Stimulated activated CD4-positive, alpha-beta T cell treated with anti-CD3 and anti-CD28 coated beads, Interleukin-2, amount 100 ng/mL, for 24 hours (primary cell): ENCODE measurements around the gene PRCC.
A peak's percentile ranks its signal among the peaks of the same experiment; 100 is the strongest.

Experiments used
- DNase-seq, 2 donors: peaks; one replicate each; pipeline ENCODE4 v3.0.0-alpha.2; 2020

The PRCC gene, protein sequence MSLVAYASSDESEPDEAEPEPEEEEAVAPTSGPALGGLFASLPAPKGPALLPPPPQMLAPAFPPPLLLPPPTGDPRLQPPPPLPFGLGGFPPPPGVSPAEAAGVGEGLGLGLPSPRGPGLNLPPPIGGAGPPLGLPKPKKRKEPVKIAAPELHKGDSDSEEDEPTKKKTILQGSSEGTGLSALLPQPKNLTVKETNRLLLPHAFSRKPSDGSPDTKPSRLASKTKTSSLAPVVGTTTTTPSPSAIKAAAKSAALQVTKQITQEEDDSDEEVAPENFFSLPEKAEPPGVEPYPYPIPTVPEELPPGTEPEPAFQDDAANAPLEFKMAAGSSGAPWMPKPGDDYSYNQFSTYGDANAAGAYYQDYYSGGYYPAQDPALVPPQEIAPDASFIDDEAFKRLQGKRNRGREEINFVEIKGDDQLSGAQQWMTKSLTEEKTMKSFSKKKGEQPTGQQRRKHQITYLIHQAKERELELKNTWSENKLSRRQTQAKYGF

DNA sequence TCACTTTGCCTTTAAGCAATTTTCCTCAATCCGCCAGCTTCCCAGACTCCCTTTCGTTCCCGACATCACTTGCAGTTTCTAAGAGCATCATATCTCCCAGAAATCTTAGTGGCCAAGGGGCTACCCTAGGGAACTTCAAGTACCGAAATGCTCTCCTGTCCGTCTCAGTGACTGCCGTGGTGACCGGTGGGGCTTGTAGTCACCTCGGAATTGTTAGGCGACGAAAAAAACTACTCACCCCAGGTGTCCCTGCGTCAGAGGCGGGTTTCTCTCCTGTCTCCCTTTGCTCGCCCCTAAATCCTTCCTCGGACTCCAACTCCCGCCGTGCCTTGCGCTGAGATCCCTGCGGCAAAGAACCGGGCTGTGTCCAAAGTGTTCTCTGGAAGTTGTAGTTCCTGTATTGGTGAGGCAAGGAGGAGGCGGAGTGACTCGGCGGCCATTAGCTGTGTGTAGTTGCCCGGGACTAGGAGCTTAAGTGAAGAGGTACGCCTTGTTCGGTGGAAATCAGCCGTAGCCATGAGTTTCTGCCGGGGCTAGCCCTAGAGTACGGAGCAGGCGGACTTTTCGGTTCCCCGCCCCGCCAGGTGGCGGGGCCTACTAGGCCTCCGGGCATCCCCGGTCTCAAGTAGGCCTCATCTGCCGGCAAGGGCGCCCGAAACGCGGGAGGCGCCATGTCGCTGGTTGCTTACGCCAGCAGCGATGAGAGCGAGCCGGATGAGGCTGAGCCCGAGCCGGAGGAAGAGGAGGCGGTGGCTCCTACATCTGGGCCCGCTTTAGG lies at the start of gene PRCC:
PRCC (plus strand) TSS at position 435 of the 778 bp plus-strand sequence; CDS start at position 672, 237 bp downstream.
- DNase-seq: peak; percentile 93 to 95

DNA sequence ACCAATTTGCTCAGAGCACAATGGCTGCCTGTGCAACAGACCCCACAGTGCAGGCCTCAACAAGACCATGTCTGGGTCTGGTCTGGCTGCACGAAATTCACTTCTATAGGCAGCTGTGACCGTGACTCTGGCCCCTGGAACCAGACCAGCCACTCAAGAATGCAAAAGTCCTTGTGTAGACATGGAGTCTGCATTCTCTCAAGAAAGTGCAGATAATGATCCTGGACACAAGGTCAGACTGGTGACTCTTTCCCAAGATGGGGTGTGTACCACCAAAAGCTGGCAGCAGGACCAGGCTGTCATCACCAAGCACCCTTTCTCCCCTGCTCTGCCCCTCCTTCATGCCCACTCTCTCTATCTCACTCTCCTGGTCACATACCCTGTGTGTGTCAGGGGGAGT lies 46.2 kb upstream of the PRCC start:
- no peak for DNase-seq

DNA sequence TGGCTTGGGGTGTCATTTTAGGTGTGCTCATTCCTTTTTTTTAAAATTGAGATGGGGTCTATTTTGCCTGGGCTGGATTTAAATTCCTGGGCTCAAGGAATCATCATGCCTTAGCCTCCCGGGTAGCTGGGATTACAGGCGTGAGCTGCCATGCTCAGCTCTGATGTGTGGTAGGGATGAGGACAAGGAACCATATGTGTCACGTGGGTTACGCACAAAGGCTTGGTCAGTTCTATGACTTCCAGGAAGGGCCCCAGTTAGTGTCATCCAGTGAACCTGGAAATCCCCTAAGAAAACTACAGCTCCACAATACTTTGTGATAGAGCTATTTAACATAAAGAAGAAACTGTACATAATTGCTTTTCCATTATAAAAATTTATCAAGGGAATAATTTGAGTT lies 45.8 kb upstream of the PRCC start:
- DNase-seq: no peak

DNA sequence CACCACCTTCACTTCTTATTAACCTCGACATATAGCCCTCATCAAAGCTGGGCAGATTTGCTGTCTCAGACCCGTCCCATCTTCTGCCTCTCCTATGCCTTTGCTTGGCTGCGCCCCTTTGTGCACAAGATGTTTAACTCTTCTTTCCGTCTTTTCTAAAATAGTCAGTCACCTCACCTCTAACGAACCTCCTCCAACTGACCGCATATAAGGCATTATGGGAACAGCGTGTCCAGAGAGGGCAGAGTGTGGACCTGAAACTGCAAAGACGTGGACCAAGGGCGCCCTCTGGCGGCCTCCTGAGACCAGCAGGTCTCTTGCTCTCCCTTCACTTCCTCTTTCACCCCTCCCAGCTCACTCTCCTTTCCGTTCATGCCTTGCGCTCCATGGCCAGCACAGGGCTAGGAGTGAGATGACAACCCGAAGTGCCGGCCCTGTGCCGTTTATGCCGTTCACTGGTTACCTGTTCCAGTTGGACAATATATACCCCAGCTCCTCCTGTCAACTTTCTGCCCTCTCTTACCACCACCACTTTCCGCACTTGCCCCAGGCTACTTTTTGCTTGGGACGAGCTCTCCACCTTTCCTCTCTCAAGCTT lies 41.6 kb upstream of the PRCC start:
- DNase-seq: peak; percentile 82 to 85

DNA sequence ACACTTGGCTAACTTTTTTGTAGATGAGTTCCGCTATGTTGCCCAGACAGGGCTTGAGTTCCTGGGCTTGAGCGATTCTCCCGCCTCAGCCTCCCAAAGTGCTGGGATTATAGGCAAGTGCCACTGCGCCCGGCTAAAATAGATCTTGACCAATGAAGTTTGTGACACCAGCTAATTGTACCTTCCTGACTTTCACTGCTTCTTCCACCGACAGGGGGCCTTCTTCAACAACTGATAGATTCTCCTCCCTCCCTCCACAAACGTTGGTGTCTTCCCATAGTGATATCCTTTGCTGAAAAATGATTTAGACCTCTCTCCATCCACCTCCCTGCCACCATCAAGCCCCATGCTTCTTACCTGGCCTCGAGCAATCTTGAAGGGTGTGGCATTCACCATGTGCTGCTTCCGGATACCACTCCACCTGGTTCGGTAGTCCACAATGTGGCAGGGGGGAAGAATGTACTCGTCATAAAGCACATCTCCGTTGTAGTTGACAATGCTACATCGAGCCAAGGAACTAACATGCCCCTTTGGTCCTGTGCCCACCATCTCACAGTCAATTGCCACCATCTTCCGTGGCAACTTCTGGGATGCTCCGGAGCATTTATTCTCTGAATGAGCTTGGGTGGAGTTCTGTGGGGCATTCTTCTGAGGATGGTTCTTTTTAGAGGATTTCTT lies 40.6 kb upstream of the PRCC start:
- DNase-seq: peak; percentile 55 to 71

DNA sequence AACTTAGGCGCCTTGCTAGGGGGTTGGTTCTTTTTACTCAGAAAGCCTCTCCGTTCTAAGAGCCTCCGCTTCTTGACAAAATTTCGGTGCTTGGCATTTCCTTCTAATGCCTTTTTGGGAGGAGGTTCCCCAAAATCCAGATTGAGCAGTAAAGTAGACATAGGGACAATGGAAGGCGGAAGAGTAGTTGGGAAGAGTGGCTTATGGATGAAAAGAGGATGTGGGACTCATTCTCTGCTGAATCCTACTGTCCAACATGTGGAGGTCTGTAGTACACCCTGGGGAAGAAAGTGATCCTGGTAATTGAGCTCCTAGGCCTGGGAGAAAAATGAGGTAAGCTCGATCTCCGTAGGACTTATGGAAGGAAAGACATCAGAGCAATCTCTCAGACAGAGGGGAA lies 39.8 kb upstream of the PRCC start:
- no peak for DNase-seq

DNA sequence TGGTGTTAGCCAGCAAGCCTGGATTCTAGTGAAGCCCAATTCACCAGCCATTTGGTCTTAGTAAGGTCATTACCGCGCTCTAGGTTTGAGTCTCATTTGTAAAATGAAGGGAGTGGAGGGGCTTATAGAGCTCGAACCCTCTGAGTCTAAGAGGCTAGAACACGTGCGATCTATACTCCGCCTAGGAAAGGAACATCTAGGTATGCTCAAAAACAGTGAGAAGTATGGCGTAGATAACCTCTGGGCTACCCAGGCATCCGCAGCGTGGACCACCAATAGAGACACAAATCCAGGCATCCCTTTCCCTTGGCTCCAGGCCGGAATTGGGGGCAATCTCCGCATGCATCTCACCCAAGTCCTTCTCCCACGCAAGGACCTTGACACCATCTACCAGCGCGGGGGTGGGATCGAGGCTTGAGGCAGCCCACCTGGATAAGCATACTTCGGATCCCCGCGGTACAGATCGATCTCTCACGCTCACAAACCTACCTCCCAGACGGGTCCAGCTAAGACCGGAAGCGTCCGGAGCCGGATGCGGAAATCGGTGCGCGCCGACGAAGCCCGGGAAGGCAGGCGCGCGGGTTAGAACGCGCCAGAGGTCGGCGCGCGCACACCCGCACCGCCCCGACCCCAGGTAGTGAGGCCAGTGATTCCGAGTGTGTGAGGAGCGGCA lies 39.3 kb upstream of the PRCC start, which contains the start of gene METTL25B:
METTL25B (plus strand) TSS at position 544 of the 673 bp plus-strand sequence. CDS start 636 bp downstream, outside the sequence.
- peak; percentile 82 to 86 for DNase-seq

DNA sequence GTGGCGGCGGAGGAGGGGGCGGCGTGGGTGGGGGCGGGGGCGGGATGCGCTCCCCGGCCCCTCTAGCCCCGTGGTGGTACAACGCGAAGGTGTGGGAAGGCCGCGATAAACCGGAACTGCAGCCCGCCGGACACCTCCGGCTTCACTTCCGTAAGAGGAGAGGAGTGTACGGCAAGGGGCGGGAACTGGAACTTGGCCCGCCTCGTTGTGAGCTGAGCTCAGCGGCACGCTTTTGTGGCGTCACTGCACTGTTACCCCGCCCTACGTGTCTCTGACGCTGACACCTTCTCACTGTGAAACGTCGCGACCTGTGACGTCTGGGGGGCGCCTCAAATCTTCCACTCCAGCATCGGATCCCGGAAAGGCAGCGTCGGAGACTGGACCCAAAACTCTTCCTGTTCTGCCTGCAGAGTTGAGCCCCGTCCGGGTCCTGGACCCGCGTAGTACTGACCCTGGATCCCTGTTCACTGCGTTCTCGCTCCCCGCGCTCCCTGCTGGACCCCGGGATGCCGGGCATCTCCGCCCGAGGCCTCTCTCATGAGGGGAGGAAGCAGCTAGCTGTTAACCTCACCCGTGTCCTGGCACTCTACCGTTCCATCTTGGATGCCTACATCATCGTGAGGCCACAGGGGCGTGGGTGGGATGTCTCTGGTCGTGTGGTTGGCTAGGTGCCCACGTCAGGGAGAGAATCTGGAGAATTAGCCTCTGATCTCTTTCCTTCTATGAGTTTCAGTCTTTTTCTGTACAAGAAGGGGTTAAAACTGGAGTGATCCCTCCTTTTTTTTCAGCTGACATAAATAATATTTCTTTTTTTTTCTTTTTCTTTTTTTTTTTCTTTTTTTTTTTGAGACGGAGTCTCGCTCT lies 38.5 kb upstream of the PRCC start, which contains the start of gene ISG20L2:
ISG20L2 (minus strand) TSS at position 168 of the 864 bp plus-strand sequence. CDS start 1,114 bp downstream, outside the sequence.
- peak; percentile 93 to 96 for DNase-seq

DNA sequence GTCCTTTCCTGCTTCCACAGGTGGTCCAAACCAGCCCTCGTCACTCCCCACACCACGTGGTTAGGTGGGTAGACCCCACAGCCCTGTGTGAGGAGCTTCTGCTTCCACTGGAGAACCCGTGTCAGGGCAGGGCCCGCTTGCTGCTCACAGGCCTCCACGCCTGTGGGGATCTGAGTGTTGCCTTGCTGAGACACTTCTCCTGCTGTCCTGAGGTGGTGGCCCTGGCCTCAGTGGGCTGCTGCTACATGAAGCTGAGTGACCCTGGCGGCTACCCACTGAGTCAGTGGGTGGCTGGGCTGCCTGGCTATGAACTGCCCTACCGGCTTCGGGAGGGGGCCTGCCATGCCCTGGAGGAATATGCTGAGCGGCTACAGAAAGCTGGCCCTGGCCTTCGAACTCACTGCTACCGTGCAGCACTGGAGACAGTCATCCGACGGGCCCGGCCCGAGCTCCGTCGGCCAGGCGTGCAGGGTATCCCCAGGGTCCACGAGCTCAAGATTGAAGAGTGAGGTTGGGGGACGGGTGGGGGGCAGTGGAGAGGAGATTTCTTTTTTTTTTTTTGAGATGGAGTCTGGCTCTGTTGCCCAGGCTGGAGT lies 33.2 kb upstream of the PRCC start:
- DNase-seq: no peak

DNA sequence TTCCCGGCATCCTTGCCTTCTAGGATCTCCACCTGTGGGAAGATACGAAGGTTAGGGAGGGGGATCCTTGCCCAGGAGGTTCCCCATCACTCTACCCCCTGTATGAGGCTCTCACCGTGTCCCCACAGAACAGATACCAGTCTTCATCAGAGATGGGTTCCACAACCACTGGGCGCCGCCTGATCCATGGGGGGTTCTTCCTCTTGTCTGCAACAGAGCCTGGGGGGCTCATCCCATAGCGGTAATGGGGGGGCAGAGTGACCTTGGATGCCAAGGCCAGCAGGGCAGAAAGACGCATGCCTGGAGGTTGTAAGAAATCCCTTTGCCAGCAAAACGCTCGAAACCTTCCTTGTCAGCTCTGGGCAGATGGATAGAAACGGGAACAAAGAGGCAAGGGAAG lies 28.9 kb upstream of the PRCC start:
- DNase-seq: no peak

DNA sequence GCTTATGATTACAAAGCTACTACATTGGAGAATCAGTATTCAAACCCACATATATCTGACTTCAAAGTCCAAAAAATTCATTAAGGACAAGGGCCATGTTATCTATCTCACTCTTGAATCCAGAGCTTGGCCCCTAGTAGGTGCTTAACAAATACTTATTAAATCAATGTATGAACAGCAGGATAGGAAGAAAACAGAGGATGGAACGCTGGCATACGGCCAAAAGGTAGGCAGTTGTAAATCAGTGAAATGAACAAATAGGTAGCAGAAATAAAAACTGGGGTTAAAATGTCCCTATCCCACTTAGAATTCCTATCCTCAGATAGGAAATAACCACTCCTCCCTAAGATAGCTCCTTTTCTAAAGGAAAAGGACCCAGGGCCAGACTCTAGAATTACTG lies 28.4 kb upstream of the PRCC start:
- DNase-seq: no peak

DNA sequence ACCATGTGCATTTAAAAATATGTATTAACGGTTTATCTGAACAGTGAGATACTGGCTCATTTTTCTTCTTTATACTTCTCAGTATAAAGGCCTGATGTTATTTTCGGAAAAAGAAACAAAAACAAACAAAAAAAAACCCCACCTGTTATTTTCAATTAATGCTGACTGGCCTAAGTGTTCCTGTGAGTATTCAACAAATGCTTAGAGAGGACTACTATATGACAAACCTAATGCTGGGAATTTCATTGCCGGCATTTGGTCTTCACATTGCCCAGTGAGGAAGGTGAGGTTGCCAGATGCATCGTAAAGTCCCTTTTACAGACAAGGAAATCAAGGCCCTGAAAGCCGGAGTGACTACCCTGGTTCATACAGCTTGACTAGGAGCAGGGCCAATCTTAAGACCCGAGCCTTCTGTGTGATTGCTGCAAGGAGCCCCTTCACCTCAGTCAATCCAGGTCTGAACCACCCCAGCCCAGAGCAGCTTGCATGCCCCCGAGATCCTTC lies 27.0 kb upstream of the PRCC start:
- no peak for DNase-seq

DNA sequence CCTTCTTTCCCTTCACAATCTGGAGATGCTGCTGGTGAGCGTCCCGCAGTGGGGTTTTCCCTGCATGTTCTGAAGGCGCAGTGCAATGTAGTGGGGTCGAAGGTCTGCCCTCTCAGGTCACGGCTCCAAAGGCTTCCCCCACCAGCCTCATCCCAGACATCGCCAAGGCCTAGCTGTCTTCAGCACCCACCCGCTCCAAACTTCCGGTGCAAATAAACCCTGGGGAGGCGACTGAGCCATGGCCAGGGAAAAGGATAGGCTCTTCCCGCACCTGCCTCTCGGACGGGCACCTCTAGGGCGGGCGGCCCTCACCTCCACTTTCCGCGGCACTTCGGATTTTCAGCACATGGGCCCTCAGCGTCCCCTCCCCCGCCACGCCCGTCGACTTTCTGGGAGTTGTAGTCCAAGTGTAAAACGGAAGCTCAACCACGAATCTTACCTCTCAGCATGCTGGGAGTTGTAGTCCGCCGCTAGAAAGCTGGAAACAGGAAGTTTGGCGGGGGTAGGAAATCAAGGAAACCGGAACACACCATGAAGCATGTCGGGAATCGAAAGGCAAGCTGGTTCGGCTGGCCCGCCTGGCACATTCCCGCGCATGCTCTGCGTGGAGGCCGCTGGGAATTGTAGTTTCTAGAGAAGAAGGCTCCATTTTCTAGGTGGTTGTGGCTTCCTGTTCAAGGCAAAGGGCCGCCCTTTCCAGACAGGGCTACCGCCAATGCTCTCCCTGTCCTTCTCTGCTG lies 26.4 kb upstream of the PRCC start, which contains the start of gene MRPL24:
MRPL24 (minus strand) TSS at position 348 of the 740 bp plus-strand sequence. CDS start 2,384 bp downstream, outside the sequence.
- DNase-seq: peak; percentile 94 to 96

DNA sequence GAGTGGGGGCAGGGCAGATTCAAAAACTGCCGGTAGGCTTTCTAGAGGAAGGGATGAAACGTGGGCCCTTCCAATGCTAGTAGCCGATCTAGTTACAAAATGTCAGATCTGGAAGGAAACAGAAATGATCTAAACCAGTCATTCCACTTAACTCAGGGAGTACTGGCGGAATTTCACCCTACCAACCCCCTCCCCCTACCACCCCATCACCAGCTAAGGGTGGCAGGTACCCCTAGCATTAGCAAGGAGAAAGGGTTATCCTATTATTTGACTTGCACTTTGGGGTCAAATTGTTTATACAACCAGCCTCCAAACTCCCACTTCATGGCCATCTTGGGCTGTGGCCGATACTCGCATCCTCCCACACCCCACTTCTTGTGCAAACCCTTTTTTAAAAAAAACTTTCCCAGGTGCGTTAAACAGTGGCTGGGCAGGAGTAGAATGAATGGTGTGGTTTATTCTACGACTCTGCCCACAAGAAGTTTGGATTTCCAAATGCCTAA lies 25.8 kb upstream of the PRCC start:
- DNase-seq: peak; percentile 24 to 46

DNA sequence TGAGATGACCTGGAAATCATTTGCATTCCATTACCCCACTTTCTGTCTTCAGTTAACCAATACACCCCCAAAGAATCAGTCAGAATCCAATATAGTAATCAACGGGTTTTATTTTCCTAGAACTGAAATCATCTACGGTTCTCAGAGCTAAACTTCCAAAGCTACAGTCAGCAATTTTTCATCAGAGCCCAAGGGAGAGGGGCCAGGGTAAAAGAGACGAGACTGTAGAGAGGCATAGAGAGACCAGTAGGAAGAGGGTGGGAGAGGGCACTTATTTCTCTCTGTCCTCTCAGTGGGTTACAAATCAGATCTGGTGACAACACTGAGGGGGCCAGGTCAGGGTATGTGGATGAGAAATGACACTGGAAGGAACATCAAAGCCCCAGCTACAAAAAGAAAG lies 25.3 kb upstream of the PRCC start:
- DNase-seq: no peak

DNA sequence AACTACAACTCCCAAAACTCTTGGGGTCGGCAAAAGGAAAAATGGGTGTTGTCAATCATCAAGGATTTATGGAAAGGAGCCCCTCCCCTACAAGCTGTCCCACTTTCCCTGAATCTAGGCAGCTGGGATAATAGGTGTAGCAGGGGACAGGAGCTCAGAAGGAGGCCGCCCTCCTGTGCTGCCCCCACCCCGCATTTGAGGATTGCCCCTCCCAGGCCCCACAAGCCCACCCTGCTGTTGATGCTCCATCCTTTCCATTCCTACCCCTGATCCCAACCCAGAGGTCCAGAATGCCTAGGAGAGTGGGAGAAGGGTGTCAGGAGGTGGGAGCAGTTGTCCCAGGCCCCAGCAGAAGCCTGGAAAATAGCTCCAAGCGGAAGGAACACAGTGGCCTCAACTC lies 24.5 kb upstream of the PRCC start:
- DNase-seq: no peak

DNA sequence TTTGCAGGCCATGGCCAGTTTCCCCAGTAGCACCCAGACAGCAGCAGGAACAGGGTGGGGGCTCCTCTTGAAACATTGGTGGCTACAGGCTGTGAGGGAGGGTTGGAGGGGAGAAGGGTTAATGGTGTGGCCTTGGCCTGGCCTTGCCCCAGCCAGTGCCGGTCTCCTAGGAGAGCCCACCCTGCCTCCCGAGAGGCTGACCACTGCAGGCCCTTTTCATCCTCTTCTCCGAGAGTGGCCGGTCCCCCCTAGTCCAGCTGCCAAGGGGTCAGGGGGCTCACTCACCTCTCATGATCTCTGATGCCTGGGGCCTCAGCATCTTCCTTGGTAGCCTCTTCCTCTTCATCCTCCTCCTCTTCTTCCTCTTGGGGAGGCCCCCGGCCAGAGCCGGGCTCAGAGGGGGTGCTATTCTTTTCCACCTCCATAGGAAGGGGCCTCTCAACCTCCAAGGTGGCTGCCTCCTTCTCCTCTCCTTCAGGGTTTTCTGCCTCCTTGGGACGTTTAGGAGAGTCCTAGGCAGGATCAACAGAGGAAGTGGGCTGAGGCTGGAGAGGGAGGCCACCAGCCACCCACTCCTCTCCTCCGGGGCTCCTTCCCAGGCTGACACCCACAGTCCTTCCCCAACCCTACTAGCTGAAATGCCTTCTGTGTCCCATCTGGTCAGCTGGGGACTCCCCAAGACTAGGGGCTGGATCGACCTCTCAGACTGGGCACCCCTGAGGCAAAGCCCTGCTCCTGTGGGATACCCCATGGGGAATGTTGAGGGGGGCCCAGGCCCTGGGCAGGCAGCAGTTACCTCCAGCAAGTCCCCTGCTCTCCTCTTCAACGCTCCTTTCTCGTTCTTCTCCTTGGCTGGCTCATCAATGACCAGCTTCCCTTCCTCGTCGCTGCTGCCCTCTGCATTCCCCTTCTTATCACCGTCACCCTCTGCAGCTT lies 23.7 kb upstream of the PRCC start:
- no peak for DNase-seq

DNA sequence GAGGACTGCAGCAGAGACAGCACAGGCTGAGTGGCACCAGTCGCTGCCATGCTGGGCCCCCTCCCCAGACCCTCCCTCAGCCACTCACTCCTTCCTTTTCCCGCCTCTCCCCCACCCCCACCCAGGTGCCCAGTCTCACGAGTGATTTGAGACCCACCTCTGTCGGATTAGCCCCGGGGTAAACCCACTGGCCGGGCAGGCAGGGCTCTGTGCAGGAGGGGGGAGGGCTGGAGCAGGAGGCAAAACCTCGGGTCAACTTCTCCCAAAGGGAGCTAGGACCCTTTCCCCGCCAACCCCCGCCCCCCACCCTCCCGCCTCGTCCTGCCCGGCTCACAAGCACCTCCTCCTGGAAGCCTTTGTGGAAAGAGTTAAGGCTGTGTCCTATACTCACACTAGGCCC lies 23.0 kb upstream of the PRCC start:
- no peak for DNase-seq
